ENCODE data around the gene PCDH12. TPM values are rescaled to one million over a fixed set of nuclear protein-coding genes. Genes with fewer than 3 reads are reported as not detected.

The PCDH12 gene
- total RNA-seq, 1 donor from 2014 or later = 3.2 TPM

DNA sequence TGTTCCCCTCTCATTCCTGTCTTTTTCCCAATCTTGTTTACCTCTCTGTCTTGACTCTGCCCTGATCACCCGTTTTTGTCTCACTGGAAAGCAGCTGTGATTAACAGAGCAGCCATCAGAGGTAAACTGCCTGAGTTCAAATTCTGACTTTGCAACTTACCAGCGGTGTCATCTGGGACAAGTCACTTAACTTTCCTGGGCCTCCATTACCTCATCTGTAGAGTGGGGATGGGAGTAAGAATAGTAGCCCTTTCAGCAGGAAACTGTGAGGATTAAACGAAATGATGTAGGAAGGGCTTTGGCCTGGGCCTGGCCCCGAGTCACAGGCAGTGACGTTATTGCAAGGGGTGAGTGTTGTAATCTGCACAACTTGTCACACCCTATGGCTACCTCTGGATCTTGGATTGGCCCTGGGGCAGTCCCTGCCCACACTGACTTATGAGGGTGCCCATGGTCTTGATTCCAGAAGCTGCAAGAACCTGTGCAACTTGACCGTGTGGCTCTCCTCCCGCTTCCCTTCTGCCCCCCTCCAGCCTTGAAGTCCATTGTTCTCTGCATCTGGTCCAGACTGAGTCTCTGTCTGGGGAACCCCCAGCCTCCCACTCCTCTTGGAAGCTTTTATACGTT is 657 bp upstream of the PCDH12 start:
- no peak for DNase-seq (ENCODE audit: extremely low spot score in 2 of 2)
- Histone ChIP-seq H3K27me3 (no peaks in the 10 kb centered on the region), H3K9me3 (no peaks in the 10 kb centered on the region), H3K4me1 (no peaks in the 10 kb centered on the region), H3K27ac (no peak overlapping the region), H3K4me3 (no peak overlapping the region), H3K36me3 (no peaks in the 10 kb centered on the region)
- intact Hi-C loops (cut with DNase I) = loop anchor here (5.0 kb wide), 1 partner anchor 266 kb away; no protein-coding TSS in a partner anchor
- TF ChIP-seq POLR2A (IDR thresholded peaks at IDR 0.05) (no peak), POLR2AphosphoS5 (IDR thresholded peaks at IDR 0.05; ENCODE audit: insufficient read depth in 1 of 2, low read depth in 1 of 2) (no peak)
- TF ChIP-seq, protein P1, sequence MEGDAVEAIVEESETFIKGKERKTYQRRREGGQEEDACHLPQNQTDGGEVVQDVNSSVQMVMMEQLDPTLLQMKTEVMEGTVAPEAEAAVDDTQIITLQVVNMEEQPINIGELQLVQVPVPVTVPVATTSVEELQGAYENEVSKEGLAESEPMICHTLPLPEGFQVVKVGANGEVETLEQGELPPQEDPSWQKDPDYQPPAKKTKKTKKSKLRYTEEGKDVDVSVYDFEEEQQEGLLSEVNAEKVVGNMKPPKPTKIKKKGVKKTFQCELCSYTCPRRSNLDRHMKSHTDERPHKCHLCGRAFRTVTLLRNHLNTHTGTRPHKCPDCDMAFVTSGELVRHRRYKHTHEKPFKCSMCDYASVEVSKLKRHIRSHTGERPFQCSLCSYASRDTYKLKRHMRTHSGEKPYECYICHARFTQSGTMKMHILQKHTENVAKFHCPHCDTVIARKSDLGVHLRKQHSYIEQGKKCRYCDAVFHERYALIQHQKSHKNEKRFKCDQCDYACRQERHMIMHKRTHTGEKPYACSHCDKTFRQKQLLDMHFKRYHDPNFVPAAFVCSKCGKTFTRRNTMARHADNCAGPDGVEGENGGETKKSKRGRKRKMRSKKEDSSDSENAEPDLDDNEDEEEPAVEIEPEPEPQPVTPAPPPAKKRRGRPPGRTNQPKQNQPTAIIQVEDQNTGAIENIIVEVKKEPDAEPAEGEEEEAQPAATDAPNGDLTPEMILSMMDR (IDR thresholded peaks at IDR 0.05) = no peak

DNA sequence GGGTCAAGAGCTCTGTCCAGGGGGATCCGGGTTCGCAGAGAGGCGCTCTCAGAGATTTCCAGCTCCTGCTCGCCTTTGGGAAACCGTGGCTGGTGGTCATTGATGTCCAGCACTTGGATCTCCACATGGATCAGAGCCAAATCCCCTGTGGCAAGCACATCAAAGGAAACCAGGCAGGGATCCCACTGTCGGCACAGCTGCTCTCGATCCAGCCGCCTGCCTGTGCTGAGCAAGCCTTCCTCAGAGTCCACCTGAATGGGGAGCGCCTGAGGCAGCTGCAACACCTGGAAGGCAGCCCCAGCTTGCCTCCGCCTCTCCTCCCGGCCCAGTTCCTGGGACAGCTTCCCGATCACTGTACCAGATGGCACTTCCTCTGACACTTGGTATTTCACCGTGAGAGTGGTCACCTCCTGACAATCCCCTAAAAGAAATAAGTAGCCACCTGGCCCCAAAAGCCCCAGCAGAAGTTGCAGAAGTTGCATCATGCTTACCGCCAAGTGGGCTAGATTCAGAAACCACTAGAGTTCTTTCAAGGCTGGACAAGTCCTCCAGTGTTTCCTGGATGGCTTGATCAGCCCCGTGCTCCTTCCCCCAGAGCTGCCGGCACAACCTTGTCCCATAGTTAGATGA is 520 bp downstream of the PCDH12 start:
- no peak for DNase-seq (ENCODE audit: extremely low spot score in 2 of 2)
- Histone ChIP-seq H3K27ac (no peak overlapping the region), H3K9me3 (no peaks in the 10 kb centered on the region), H3K4me3 (no peak overlapping the region), H3K4me1 (no peaks in the 10 kb centered on the region), H3K36me3 (no peaks in the 10 kb centered on the region), H3K27me3 (no peaks in the 10 kb centered on the region)
- TF ChIP-seq POLR2AphosphoS5 (IDR thresholded peaks at IDR 0.05; ENCODE audit: insufficient read depth in 1 of 2, low read depth in 1 of 2) (no peak), POLR2A (IDR thresholded peaks at IDR 0.05) (no peak)
- TF ChIP-seq, protein P1 (IDR thresholded peaks at IDR 0.05) = no peak
- intact Hi-C loops (cut with DNase I) = loop anchor here (5.0 kb wide), 1 partner anchor 265 kb away; no protein-coding TSS in a partner anchor

DNA sequence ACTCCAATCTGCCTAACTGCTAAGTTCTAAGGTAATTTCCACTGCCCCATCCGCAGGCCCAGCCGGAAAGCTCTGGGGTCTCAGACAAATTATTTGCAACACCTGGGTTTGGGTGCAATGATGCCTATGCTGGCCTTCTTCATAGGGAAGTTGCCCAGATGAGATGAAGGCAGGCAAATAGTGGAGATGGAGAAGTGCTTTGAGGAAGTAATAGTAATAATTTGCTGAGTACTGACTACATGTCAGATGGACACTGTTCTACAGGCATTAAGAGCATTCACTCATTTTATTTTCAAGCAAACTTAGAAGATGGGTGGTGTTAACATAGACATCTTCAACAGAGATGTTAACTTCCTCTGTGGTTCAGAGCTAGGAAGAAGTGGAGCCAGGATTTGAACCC is 3.8 kb downstream of the PCDH12 start:
- TF ChIP-seq POLR2AphosphoS5 (IDR thresholded peaks at IDR 0.05; ENCODE audit: insufficient read depth in 1 of 2, low read depth in 1 of 2) = no peak
- TF ChIP-seq, protein P1 (IDR thresholded peaks at IDR 0.05) = no peak
- TF ChIP-seq POLR2A (IDR thresholded peaks at IDR 0.05) = no peak
- H3K27me3 ChIP-seq = no peaks in the 10 kb centered on the region
- no peaks in the 10 kb centered on the region for H3K4me1 ChIP-seq
- no peaks in the 10 kb centered on the region for H3K36me3 ChIP-seq
- intact Hi-C loops (cut with DNase I) = no loop called here
- DNase-seq (ENCODE audit: extremely low spot score in 2 of 2) = no peak
- H3K9me3 ChIP-seq = no peaks in the 10 kb centered on the region
- no peak overlapping the region for H3K27ac ChIP-seq
- no peak overlapping the region for H3K4me3 ChIP-seq

DNA sequence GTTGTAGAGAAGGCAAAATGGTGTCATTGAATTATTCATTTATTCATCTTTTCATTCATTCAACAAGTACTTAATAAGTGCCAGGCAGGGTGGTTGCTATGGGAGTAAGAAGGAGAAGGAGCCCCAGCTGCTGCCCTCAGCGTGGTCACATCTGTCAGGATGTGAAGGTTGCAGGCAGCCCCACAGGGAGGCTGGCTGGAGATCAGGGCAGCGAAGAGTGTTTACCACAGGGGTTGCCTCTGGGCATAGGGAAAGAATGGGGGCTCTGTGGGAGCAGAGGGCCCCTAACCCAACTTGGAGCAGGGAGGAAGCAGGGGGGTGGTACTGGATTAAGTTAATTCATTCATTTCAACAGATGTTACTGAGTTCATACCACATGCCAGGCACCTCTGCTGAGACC is 6.0 kb downstream of the PCDH12 start:
- no peak for DNase-seq (ENCODE audit: extremely low spot score in 2 of 2)
- intact Hi-C loops (cut with DNase I) = no loop called here
- Histone ChIP-seq H3K4me3 (no peak overlapping the region), H3K36me3 (no peaks in the 10 kb centered on the region), H3K4me1 (no peaks in the 10 kb centered on the region), H3K27me3 (no peaks in the 10 kb centered on the region), H3K9me3 (no peaks in the 10 kb centered on the region), H3K27ac (no peak overlapping the region)
- TF ChIP-seq POLR2A (IDR thresholded peaks at IDR 0.05) (no peak), POLR2AphosphoS5 (IDR thresholded peaks at IDR 0.05; ENCODE audit: insufficient read depth in 1 of 2, low read depth in 1 of 2) (no peak)
- TF ChIP-seq, protein P1 (IDR thresholded peaks at IDR 0.05) = no peak

DNA sequence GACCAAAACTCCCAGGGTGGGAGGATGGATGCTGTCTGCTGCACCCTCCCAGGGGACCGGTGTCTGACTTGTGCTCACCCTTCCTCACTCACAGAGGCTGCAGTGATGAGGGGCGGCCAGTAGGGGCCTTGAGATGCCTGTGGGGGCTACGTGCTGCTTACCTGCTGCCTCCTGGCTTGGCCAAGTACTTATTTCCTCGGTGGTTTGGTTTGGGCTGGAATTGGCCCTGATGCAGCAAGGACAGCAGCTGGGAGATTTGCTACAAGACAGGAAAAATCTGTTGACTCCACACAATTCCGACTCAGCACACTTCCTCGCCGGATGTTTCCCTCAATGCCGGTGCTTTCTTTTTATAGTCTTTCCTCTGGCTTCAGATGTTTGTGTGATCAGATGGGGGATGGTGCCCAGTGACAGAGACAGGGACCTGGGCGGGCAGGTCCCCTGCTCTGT is 6.6 kb downstream of the PCDH12 start:
- DNase-seq (ENCODE audit: extremely low spot score in 2 of 2) = no peak
- intact Hi-C loops (cut with DNase I) = no loop called here

More for the DNA sequence above, 6.6 kb downstream of the PCDH12 start:
- Histone ChIP-seq H3K36me3 (no peaks in the 10 kb centered on the region), H3K9me3 (no peaks in the 10 kb centered on the region), H3K4me3 (no peak overlapping the region), H3K4me1 (peaks cover 2% of the 10 kb centered on the region), H3K27me3 (no peaks in the 10 kb centered on the region), H3K27ac (no peak overlapping the region)
- TF ChIP-seq POLR2AphosphoS5 (IDR thresholded peaks at IDR 0.05; ENCODE audit: insufficient read depth in 1 of 2, low read depth in 1 of 2) (no peak), POLR2A (IDR thresholded peaks at IDR 0.05) (no peak)
- TF ChIP-seq, protein P1 (IDR thresholded peaks at IDR 0.05) = no peak

Measured in vagina (tissue), 2 donors.